Panc1 (cell line): ENCODE measurements around the gene SLC22A6. TPM values are rescaled to one million over a fixed set of nuclear protein-coding genes. Genes with fewer than 3 reads are reported as not detected.

Source experiments
- ATAC-seq: fragments of 200-7000 bp; cut with Tn5 transposase; 2 replicates; pipeline ENCODE4 v1.9.1; 2020; ENCODE audit warnings: mild to moderate bottlenecking, moderate library complexity
- BruUV-seq: library from RNA; stranded (reverse); fragments of 400-500 nt; replicated peaks from 2 replicates; lab custom pipeline; 2021; lab: Mats Ljungman, UMichigan
- CTCF ChIA-PET: fragments of 300-600 bp; sonication (Branson Sonifier 250); formaldehyde crosslinking; loops from one replicate; lab custom pipeline; 2022; ENCODE audit warnings: antibody characterized with exemption; lab: Charles Lee
- POLR2A ChIA-PET: fragments of 300-600 bp; sonication (Branson Sonifier 250); formaldehyde crosslinking; loops from one replicate; lab custom pipeline; 2022; ENCODE audit warnings: antibody characterized with exemption; lab: Charles Lee
- DNase-seq: peaks from one replicate; pipeline ENCODE4 v3.0.0-alpha.2; 2010; ENCODE audit warnings: low read depth, low spot score
- H3K27ac ChIP-seq: 2 replicates; pipeline ENCODE4 v1.5.1; 2011; ENCODE audit warnings: mild to moderate bottlenecking, low read length, inconsistent platforms
- H3K27me3 ChIP-seq: fragments of 200-500 bp; sonication (Bioruptor generic); 2 replicates; pipeline ENCODE4 v1.6.0; 2014; ENCODE audit warnings: low read length, inconsistent platforms; ENCODE audit not compliant: control insufficient read depth, insufficient read depth
- H3K36me3 ChIP-seq: fragments of 200-500 bp; sonication (Bioruptor generic); 2 replicates; pipeline ENCODE4 v1.5.1; 2014; ENCODE audit warnings: inconsistent platforms, mild to moderate bottlenecking, low read length, moderate library complexity; ENCODE audit not compliant: control insufficient read depth, insufficient read depth
- H3K4me1 ChIP-seq: 2 replicates; pipeline ENCODE4 v1.5.1; 2011; ENCODE audit warnings: inconsistent platforms, mild to moderate bottlenecking, low read length, moderate library complexity; ENCODE audit not compliant: control insufficient read depth, insufficient read depth
- H3K4me3 ChIP-seq, 2 experiments: 2 replicates each; pipeline ENCODE4 v1.5.1; 2011 to 2012; ENCODE audit warnings: low read depth in 2 of 2, low read length in 2 of 2, mild to moderate bottlenecking in 2 of 2, inconsistent platforms in 1 of 2, moderate library complexity in 1 of 2
- H3K9me3 ChIP-seq: fragments of 200-500 bp; sonication (Bioruptor generic); 2 replicates; pipeline ENCODE4 v1.5.1; 2014; ENCODE audit warnings: low read depth, mild to moderate bottlenecking, inconsistent platforms, low read length, moderate library complexity; ENCODE audit not compliant: control insufficient read depth, insufficient read depth
- POLR2AphosphoS5 ChIP-seq: IDR thresholded peaks from 2 replicates; pipeline ENCODE4 v1.6.1; 2012; ENCODE audit warnings: mild to moderate bottlenecking, low read depth, low read length, moderate library complexity
- REST ChIP-seq, 2 experiments: IDR thresholded peaks; 2 replicates each; pipeline ENCODE4 v1.6.1; 2011 to 2012; ENCODE audit warnings: low read depth in 2 of 2, control low read depth in 1 of 2, low read length in 1 of 2, mild to moderate bottlenecking in 1 of 2, moderate library complexity in 1 of 2; ENCODE audit not compliant: insufficient read depth in 1 of 2
- SIN3A ChIP-seq: IDR thresholded peaks from 2 replicates; pipeline ENCODE4 v1.6.1; 2012; ENCODE audit warnings: low read depth, mild to moderate bottlenecking, low read length, moderate library complexity, borderline replicate concordance; ENCODE audit not compliant: insufficient read depth
- TCF7L2 ChIP-seq: IDR thresholded peaks from 2 replicates; pipeline ENCODE4 v1.6.1; 2011; ENCODE audit warnings: mild to moderate bottlenecking, low read depth, low read length, inconsistent platforms
- in situ Hi-C: cut with HindIII; loops from 2 replicates; pipeline ENCODE4 v1.10.0; 2016; ENCODE audit warnings: low sequenced_read_pairs, low pct_unique_long_range_greater_than_20kb
- intact Hi-C: fragments of 100-400 bp; cut with micrococcal nuclease; formaldehyde crosslinking; loops from one replicate; pipeline ENCODE4 v1.10.0; 2022; ENCODE audit not compliant: unreplicated experiment
- total RNA-seq: library from RNA; stranded (reverse); gene quantifications from one replicate; pipeline ENCODE4 v1.2.1, GENCODE V29; 2021; ENCODE audit not compliant: unreplicated experiment
- TF ChIP-seq, protein P1 (sequence below): fragments of 450-650 bp; IDR thresholded peaks from 2 replicates; pipeline ENCODE4 v1.5.1; 2017; ENCODE audit warnings: mild to moderate bottlenecking

The SLC22A6 gene
- total RNA-seq, 1 experiment from 2014 or later, result not detected

DNA sequence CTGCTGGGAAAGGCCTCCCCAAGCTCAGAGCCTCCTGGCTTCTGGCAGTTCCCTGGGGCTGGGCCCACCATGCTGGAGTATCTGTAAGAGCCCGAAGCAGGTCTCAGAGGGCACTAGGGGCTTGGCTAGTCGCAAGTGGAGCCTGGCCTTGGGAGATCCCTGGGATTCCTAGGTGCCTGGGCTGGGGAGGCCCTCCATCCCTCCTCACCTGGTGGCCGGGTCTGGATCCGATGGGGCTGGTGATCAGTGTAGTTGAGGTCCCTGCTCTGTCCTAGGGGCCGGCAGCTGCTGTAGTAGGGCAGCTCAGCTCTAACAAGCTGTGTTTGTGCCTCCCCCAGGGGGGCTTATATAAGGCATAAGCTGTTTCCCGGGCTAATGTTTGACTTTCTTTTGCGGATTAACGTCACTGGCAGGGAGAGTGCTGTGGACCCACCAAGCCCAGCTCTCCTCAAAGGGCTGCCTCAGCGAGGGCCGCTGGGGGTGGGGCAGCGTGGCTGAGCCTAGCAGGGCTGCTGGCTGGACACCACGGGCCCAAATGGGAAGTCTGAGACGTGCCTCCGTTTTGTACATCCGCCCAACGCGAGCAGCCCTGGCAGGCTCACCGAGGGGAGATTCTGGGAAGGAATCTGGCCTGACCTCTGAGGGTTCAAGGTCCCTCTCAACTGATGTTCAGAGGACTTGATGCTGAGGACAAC is 30.9 kb upstream of the SLC22A6 start, which contains the start of gene SLC22A8:
Gene SLC22A8 (minus strand): TSS at position 321 of the 695 bp plus-strand sequence. CDS start 883 bp downstream, outside the sequence.
- DNase-seq, result no peak
- POLR2A ChIA-PET, result no interaction called here
- no peaks in the 10 kb centered on the region for H3K9me3 ChIP-seq
- CTCF ChIA-PET, result no interaction called here
- H3K27me3 ChIP-seq, result no peaks in the 10 kb centered on the region; the same call in 1 of the 2 replicates
- H3K4me1 ChIP-seq, result peaks cover 10% of the 10 kb centered on the region
- H3K4me3 ChIP-seq, result no peak within 1 kb of the TSS
- no TSS peak for BruUV-seq
- no peaks in the 10 kb centered on the region for H3K36me3 ChIP-seq
- ATAC-seq, result no peak
- TF ChIP-seq SIN3A (no peak), POLR2AphosphoS5 (no peak), TCF7L2 (no peak)
- TF ChIP-seq, protein P1, sequence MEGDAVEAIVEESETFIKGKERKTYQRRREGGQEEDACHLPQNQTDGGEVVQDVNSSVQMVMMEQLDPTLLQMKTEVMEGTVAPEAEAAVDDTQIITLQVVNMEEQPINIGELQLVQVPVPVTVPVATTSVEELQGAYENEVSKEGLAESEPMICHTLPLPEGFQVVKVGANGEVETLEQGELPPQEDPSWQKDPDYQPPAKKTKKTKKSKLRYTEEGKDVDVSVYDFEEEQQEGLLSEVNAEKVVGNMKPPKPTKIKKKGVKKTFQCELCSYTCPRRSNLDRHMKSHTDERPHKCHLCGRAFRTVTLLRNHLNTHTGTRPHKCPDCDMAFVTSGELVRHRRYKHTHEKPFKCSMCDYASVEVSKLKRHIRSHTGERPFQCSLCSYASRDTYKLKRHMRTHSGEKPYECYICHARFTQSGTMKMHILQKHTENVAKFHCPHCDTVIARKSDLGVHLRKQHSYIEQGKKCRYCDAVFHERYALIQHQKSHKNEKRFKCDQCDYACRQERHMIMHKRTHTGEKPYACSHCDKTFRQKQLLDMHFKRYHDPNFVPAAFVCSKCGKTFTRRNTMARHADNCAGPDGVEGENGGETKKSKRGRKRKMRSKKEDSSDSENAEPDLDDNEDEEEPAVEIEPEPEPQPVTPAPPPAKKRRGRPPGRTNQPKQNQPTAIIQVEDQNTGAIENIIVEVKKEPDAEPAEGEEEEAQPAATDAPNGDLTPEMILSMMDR, result no peak
- no peak within 1 kb of the TSS for H3K27ac ChIP-seq
- intact Hi-C loops (no loop called here), in situ Hi-C loops (no loop called here)

DNA sequence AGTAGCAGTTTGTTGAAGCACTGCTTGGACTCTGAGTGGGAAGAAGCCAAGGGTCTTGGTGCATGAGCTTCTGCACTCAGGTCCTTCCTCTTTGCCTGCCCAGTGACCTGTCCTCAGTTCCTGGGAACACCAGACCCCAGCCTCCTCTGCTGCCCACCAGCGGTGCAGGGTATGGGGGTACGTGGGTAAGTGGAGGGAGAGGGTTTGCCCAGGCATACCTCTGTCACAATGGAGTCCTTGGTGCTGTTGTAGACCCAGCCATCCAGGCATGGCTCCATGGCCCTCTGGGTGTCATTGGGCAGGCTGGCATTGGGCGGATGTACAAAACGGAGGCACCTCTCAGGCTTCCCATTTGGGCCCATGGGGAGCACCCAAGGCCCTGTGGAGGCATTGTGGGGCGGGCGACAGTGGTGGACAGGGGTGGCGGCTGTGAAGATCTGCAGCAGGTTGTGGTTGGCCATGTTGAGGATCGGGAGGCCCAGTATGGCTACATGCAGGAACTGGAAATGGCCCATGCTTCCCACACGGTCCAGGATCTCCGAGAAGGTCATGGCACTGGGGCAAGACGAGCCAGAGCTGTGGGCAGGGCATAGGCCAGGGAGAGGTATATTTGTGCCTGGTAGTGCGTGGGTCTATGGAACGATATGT is 29.8 kb upstream of the SLC22A6 start:
- Histone ChIP-seq H3K27me3 (no peaks in the 10 kb centered on the region; the same call in 1 of the 2 replicates), H3K27ac (no peak overlapping the region), H3K4me1 (peaks cover 10% of the 10 kb centered on the region), H3K9me3 (no peaks in the 10 kb centered on the region), H3K4me3 (no peak overlapping the region), H3K36me3 (no peaks in the 10 kb centered on the region)
- in situ Hi-C loops, result no loop called here
- ChIA-PET CTCF (no interaction called here), POLR2A (no interaction called here)
- no peak for DNase-seq
- TF ChIP-seq, protein P1, result no peak
- TF ChIP-seq REST (IDR thresholded peaks at IDR 0.05; ENCODE audit: insufficient read depth in 1 of 2, low read depth in 2 of 2, low read length in 1 of 2) (no peak), TCF7L2 (no peak), POLR2AphosphoS5 (no peak), SIN3A (no peak)
- BruUV-seq, result no TSS peak
- intact Hi-C loops, result no loop called here
- ATAC-seq, result no peak
